H9 (cell line): ENCODE results near the gene PRSS57. TPM values are rescaled to one million over a fixed set of nuclear protein-coding genes. Genes with fewer than 3 reads are reported as not detected.

Experiments used
- DNase-seq: peaks from one replicate; pipeline ENCODE4 v3.0.0-alpha.2; 2017
- H2AFZ ChIP-seq: one replicate; pipeline ENCODE4 v1.6.1; 2013; ENCODE audit warnings: mild to moderate bottlenecking, low read length, control low read depth, moderate library complexity
- H2AK5ac ChIP-seq: 2 replicates; pipeline ENCODE4 v1.6.1; 2013; ENCODE audit warnings: low read length, control low read depth, mixed read lengths; ENCODE audit not compliant: insufficient read length
- H2BK120ac ChIP-seq: one replicate; pipeline ENCODE4 v1.6.1; 2013; ENCODE audit warnings: low read depth, mild to moderate bottlenecking, low read length, control low read depth, inconsistent platforms; ENCODE audit not compliant: poor library complexity, severe bottlenecking
- H2BK12ac ChIP-seq: 2 replicates; pipeline ENCODE4 v1.6.1; 2013; ENCODE audit warnings: low read length, control low read depth, mixed read lengths, low read depth; ENCODE audit not compliant: insufficient read length
- H2BK15ac ChIP-seq: 2 replicates; pipeline ENCODE4 v1.6.1; 2013; ENCODE audit warnings: low read depth, low read length, control low read depth
- H2BK20ac ChIP-seq: one replicate; pipeline ENCODE4 v1.6.1; 2013; ENCODE audit warnings: low read depth, mild to moderate bottlenecking, low read length, control low read depth, inconsistent platforms; ENCODE audit not compliant: poor library complexity, severe bottlenecking
- H2BK5ac ChIP-seq: 2 replicates; pipeline ENCODE4 v1.6.1; 2013; ENCODE audit warnings: low read length, control low read depth, mixed read lengths; ENCODE audit not compliant: insufficient read length
- H3K14ac ChIP-seq: 2 replicates; pipeline ENCODE4 v1.6.1; 2013; ENCODE audit warnings: low read length, control low read depth; ENCODE audit not compliant: insufficient read depth
- H3K18ac ChIP-seq: 2 replicates; pipeline ENCODE4 v1.6.1; 2013; ENCODE audit warnings: low read depth, mild to moderate bottlenecking, mixed read lengths, low read length, control low read depth; ENCODE audit not compliant: insufficient read length
- H3K23ac ChIP-seq: 2 replicates; pipeline ENCODE4 v1.6.1; 2013; ENCODE audit warnings: low read length, control low read depth, mixed read lengths, low read depth; ENCODE audit not compliant: insufficient read length
- H3K23me2 ChIP-seq: 2 replicates; pipeline ENCODE4 v1.6.1; 2013; ENCODE audit warnings: low read depth, mild to moderate bottlenecking, mixed read lengths, low read length, control low read depth; ENCODE audit not compliant: insufficient read length, poor library complexity, severe bottlenecking
- H3K27ac ChIP-seq: 2 replicates; pipeline ENCODE4 v1.5.1; 2013; ENCODE audit warnings: low read length, control low read depth, mixed read lengths, low read depth; ENCODE audit not compliant: insufficient read length
- H3K27me3 ChIP-seq: 2 replicates; pipeline ENCODE4 v1.6.1; 2013; ENCODE audit warnings: low read length, control low read depth, inconsistent platforms; ENCODE audit not compliant: insufficient read depth
- H3K4ac ChIP-seq: 2 replicates; pipeline ENCODE4 v1.6.1; 2013; ENCODE audit warnings: low read depth, mild to moderate bottlenecking, control low read depth, inconsistent platforms, low read length, moderate library complexity
- H3K4me1 ChIP-seq: 2 replicates; pipeline ENCODE4 v1.6.1; 2013; ENCODE audit warnings: low read length, control low read depth, inconsistent platforms; ENCODE audit not compliant: insufficient read depth
- H3K4me2 ChIP-seq: 2 replicates; pipeline ENCODE4 v1.6.1; 2013; ENCODE audit warnings: low read length, control low read depth, mixed read lengths; ENCODE audit not compliant: insufficient read length, insufficient read depth
- H3K56ac ChIP-seq: 2 replicates; pipeline ENCODE4 v1.6.1; 2013; ENCODE audit warnings: low read depth, mild to moderate bottlenecking, mixed read lengths, low read length, control low read depth; ENCODE audit not compliant: insufficient read length
- H3K79me1 ChIP-seq: 2 replicates; pipeline ENCODE4 v1.6.1; 2013; ENCODE audit warnings: low read depth, mild to moderate bottlenecking, moderate library complexity, low read length, control low read depth, inconsistent platforms; ENCODE audit not compliant: insufficient read depth, poor library complexity, severe bottlenecking
- H3K79me2 ChIP-seq: 2 replicates; pipeline ENCODE4 v1.6.1; 2013; ENCODE audit warnings: low read length, control low read depth, inconsistent platforms; ENCODE audit not compliant: insufficient read depth
- H3K9ac ChIP-seq: 2 replicates; pipeline ENCODE4 v1.6.1; 2013; ENCODE audit warnings: low read length, control low read depth, mixed read lengths; ENCODE audit not compliant: insufficient read length; ENCODE audit errors: extremely low read depth
- H3K9me3 ChIP-seq: one replicate; pipeline ENCODE4 v1.6.1; 2013; ENCODE audit warnings: low read depth, low read length, inconsistent platforms; ENCODE audit not compliant: control insufficient read depth
- H3T11ph ChIP-seq: one replicate; pipeline ENCODE4 v1.6.1; 2013; ENCODE audit warnings: mild to moderate bottlenecking, low read length, control low read depth, inconsistent platforms
- H4K20me1 ChIP-seq: one replicate; pipeline ENCODE4 v1.6.1; 2013; ENCODE audit not compliant: control insufficient read depth, insufficient read length, insufficient read depth
- H4K5ac ChIP-seq: 2 replicates; pipeline ENCODE4 v1.6.1; 2013; ENCODE audit warnings: low read depth, mild to moderate bottlenecking, mixed read lengths, low read length, control low read depth; ENCODE audit not compliant: insufficient read length
- H4K8ac ChIP-seq: replicated peaks from 2 replicates; pipeline ENCODE4 v1.6.1; 2013; ENCODE audit warnings: low read length, control low read depth, mixed read lengths, low read depth; ENCODE audit not compliant: insufficient read length
- H4K91ac ChIP-seq: 2 replicates; pipeline ENCODE4 v1.6.1; 2013; ENCODE audit warnings: low read depth, mild to moderate bottlenecking, moderate library complexity, mixed read lengths, low read length, control low read depth; ENCODE audit not compliant: insufficient read length
- H3K27ac Mint-ChIP-seq, 3 experiments: 2 replicates in 2 of 3; 3 replicates in 1 of 3; pipeline ENCODE4 v1.8.0; 2020 to 2021; ENCODE audit warnings: mixed read lengths in 3 of 3, mild to moderate bottlenecking in 1 of 3, moderate library complexity in 1 of 3
- H3K27me3 Mint-ChIP-seq: 2 replicates; pipeline ENCODE4 v1.8.0; 2021; ENCODE audit warnings: low read depth, mild to moderate bottlenecking, moderate library complexity, mixed read lengths
- H3K36me3 Mint-ChIP-seq, 3 experiments: 2 replicates in 2 of 3; 3 replicates in 1 of 3; pipeline ENCODE4 v1.8.0; 2020 to 2021; ENCODE audit warnings: low read depth in 3 of 3, mixed read lengths in 3 of 3; ENCODE audit not compliant: insufficient read depth in 1 of 3
- H3K4me1 Mint-ChIP-seq, 2 experiments: 2 replicates each; pipeline ENCODE4 v1.8.0; 2020; ENCODE audit warnings: mixed read lengths in 2 of 2
- H3K4me3 Mint-ChIP-seq, 2 experiments: 2 replicates in 1 of 2; 3 replicates in 1 of 2; pipeline ENCODE4 v1.8.0; 2020 to 2021; ENCODE audit warnings: mild to moderate bottlenecking in 2 of 2, mixed read lengths in 2 of 2, moderate library complexity in 1 of 2
- H3K9me3 Mint-ChIP-seq, 2 experiments: 2 replicates in 1 of 2; 3 replicates in 1 of 2; pipeline ENCODE4 v1.8.0; 2020; ENCODE audit warnings: mild to moderate bottlenecking in 2 of 2, mixed read lengths in 2 of 2, moderate library complexity in 1 of 2
- WGBS: extraction: QIAGEN DNeasy Blood & Tissue Kit; methylation state at CpG from one replicate; pipeline ENCODE4 v1.1.7; 2013; ENCODE audit warnings: missing lambda C conversion rate, low lambda C conversion rate, mixed read lengths; ENCODE audit not compliant: insufficient read length; ENCODE audit errors: extremely low coverage; 5-methylcytosine and 5-hydroxymethylcytosine counted together
- total RNA-seq: library from RNA; stranded (reverse); gene quantifications from 2 replicates; pipeline ENCODE4 v1.2.1, GENCODE V29; 2021
- TF ChIP-seq, protein P1 (sequence below): fragments of 200-600 bp; sonication (generic); conservative IDR thresholded peaks from 3 replicates; pipeline ENCODE4 v1.8.0; 2021; ENCODE audit warnings: antibody characterized with exemption, mild to moderate bottlenecking

Gene PRSS57
- total RNA-seq, 1 experiment from 2014 or later: not detected

GRCh38 chr19:655691-656090, 39.6 kb downstream of the PRSS57 start:
- H3K27me3 ChIP-seq: no peaks in the 10 kb centered on the region
- H4K20me1 ChIP-seq: peaks cover 12% of the 10 kb centered on the region
- no peak overlapping the region for H2BK5ac ChIP-seq
- no peak overlapping the region for H2AFZ ChIP-seq
- peaks cover 6% of the 10 kb centered on the region in 2 experiments for H3K4me1 Mint-ChIP-seq
- H3K79me2 ChIP-seq: peaks cover 64% of the 10 kb centered on the region
- H3K27ac ChIP-seq: no peak overlapping the region
- TF ChIP-seq, protein P1, sequence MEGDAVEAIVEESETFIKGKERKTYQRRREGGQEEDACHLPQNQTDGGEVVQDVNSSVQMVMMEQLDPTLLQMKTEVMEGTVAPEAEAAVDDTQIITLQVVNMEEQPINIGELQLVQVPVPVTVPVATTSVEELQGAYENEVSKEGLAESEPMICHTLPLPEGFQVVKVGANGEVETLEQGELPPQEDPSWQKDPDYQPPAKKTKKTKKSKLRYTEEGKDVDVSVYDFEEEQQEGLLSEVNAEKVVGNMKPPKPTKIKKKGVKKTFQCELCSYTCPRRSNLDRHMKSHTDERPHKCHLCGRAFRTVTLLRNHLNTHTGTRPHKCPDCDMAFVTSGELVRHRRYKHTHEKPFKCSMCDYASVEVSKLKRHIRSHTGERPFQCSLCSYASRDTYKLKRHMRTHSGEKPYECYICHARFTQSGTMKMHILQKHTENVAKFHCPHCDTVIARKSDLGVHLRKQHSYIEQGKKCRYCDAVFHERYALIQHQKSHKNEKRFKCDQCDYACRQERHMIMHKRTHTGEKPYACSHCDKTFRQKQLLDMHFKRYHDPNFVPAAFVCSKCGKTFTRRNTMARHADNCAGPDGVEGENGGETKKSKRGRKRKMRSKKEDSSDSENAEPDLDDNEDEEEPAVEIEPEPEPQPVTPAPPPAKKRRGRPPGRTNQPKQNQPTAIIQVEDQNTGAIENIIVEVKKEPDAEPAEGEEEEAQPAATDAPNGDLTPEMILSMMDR: no peak
- no peak overlapping the region for H2BK20ac ChIP-seq
- H3K14ac ChIP-seq: no peak overlapping the region; the same call in 1 of the 2 replicates
- no peak overlapping the region for H3K9ac ChIP-seq
- H3K23ac ChIP-seq: no peak overlapping the region
- H3K27ac Mint-ChIP-seq: peak overlapping the region in 2 of 3 experiments; percentile 73 to 96; a peak in 5 of 7 replicates
- H4K91ac ChIP-seq: no peak overlapping the region
- WGBS: no CpG with 5 or more reads among the region's 17 CpGs
- no peak overlapping the region for H2BK15ac ChIP-seq
- H4K8ac ChIP-seq: no peak overlapping the region
- H3K79me1 ChIP-seq: peaks cover 15% of the 10 kb centered on the region
- H3K9me3 ChIP-seq: no peaks in the 10 kb centered on the region
- no peak overlapping the region for H3K56ac ChIP-seq
- peaks cover 5 to 16% (median 15%) of the 10 kb centered on the region in 3 experiments; a peak in 6 of 7 replicates for H3K36me3 Mint-ChIP-seq
- no peak overlapping the region for H4K5ac ChIP-seq
- no peak overlapping the region for H2AK5ac ChIP-seq
- H3K4me1 ChIP-seq: no peaks in the 10 kb centered on the region; the same call in 1 of the 2 replicates
- no peak overlapping the region for H3T11ph ChIP-seq
- no peaks in the 10 kb centered on the region; a peak in 2 of 5 replicates for H3K9me3 Mint-ChIP-seq
- no peak overlapping the region for H2BK120ac ChIP-seq
- H2BK12ac ChIP-seq: no peak overlapping the region
- H3K4me2 ChIP-seq: no peak overlapping the region
- DNase-seq: no peak
- H3K4ac ChIP-seq: no peak overlapping the region
- no peaks in the 10 kb centered on the region for H3K23me2 ChIP-seq
- H3K4me3 Mint-ChIP-seq: peak overlapping the region in 1 of 2 experiments; percentile 55; a peak in 2 of 5 replicates
- no peak overlapping the region for H3K18ac ChIP-seq
- no peaks in the 10 kb centered on the region; the same call in 1 of the 2 replicates for H3K27me3 Mint-ChIP-seq
